Midbrain (tissue), 1 donor: Measurements from ENCODE around the gene DOP1A.
A peak's percentile ranks its signal among the peaks of the same experiment; 100 is the strongest.

Experiments
- DNase-seq: peaks from one replicate; lab custom pipeline; 2025; lab: John Stamatoyannopoulos, UW

The DOP1A gene

DNA sequence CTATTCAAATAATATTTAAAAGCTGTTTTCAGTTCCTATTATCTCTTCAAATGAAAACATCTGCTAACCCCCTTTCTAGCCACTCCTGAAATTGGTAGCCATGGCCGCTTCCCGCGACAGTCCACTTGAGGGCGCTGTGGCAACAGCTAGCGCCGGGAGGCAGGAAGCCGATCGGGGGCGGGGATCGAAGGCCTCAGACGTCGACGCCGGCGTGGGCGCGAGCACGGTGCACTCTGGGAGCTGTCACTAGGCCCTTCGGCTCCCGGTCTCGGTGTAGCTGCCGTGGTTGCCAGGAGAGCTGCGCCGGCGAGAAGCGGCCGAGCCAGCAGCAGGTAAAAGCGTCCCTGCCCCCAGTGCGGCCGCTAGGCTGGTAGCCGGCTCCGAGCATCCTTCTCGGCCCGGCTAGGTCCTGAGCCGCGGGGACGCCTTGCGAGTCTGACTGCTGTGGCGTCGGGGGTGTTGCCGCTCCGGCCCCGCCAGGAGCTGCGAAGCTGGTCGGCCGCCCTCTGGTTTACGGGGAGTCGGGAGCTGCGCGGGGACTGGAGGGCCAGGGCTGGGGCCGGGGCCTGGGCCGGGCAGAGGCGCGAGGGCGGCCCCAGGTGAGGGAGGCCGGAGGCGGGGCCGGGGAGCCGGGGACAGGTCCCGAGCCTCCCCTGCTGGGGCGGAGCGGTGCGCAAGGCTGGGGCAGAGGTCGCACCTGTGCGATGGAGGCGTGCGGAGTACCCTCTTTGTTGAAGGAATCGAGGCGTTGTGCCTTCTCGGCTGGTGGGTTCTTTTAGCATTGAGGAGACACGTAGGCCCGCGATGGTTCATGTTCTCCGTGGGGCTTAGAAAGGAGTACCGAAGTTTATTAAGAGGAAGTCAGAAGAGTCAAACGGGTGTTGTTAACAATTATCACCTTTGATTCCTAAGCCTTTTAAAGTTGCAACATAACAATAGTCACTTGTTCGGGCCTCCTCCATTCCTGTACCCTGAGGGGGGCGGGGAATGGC lies at the start of gene DOP1A:
TSS of gene DOP1A (plus strand) at position 224 of the 992 bp plus-strand sequence. CDS start 29,307 bp downstream, outside the sequence.
- peak; percentile 95 for DNase-seq

DNA sequence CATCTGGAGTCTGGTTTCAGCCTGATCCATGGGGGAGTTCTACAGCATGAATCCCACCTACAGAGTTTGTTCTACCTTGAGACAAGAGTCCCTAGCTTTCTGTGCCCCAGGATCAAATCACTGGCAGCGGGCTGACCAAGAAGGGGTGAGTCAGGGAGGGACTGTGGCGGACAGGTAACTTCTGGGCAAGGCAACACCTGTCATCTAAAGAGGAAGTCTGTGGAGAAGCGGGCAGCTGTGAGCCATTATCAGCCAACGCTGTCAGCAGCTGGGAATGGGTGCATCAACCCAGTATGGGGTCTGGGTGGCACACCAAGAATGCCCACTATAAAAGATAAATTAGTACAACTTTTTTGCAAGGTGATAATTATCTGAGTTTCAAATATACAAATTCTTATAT lies 47.7 kb upstream of the DOP1A start:
- no peak for DNase-seq

- no peak for DNase-seq
Observed at GRCh38 chr6:83031689-83032088, 35.8 kb upstream of the DOP1A start.

DNA sequence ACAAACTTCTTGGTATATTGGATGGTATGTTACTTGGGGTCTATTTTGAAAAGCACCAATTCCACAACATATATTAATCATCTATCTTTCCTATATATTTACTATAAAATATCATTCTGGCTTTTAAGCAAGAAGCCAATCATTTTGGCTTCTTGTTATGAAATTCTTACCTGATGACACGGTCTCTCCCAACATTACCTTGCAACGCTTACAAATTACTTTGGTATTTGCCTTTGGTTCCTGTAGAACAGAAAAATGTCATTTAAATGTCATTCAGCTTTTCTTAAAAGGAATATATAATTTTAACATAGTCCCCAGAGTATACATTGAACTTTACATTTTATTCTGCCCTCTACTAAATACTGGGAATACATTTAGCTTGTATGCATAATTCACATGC lies 29.2 kb upstream of the DOP1A start:
- no peak for DNase-seq

DNA sequence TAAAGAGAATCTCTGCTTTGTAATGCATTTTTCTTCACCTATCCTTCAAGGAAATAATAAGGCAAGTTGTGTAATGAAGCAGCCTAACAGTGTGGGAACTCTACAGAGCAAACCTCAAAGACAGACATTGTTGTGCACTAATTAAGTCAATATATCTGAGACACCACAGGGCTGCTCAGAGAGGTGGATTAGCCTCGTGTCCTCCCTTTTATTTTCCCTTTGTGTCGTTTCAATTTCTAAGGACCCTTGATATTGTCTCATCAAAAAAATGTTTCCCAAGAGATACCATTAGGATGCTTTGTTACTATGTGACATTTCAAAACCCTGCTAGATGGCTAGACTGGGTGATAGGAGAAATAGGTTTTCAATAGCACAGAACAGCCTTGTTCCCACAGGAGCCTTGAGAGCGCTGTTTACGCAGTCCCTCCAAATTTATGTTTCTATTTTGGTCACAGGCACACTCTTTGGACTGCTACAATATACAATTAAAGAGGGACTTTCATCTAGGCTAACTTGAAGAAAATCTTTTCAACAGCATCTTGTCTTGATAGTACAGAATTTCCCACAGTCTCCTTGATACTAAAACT lies 24.9 kb upstream of the DOP1A start:
- DNase-seq = no peak

GRCh38 chr6:83044091-83044768 lies 23.2 kb upstream of the DOP1A start:
- no peak for DNase-seq

GRCh38 chr6:83047065-83047754 lies 20.3 kb upstream of the DOP1A start:
- no peak for DNase-seq

DNA sequence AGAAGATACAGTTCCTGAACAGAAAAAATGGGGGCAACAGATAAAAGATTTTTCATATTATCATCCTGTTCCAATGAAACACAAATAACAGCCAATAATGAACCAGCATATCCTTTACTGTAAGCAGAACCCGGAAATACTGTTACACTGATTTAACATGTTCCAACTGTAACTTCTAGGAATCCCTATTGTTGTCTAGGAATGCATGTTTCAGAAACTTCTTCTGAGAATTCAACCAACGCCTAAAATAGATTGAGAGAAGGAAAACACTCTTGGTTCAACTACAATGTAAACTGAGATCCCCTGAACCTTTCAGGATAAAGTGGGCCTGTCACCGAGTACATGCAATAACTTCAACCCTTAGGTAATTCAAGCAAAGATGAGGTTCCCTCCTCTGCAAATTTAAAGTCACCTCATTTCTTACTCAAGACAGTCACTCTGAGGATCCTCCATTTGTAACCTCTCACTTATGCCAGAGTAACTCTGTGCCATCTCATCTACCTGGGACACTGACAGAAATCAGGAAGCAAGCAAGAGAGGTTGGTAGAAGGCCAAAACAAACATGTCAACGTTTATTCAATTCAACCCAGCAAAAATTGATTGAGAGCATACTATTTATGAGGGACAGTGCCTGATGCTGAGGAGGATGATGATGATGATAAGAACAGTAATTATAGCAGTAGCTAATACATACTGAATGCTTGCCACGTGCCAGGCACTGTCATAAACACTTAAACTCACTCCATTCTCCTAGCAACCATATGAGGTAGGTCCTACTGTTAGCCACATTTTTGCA lies 15.9 kb upstream of the DOP1A start:
- no peak for DNase-seq

GRCh38 chr6:83053678-83054077 lies 13.8 kb upstream of the DOP1A start:
- DNase-seq = no peak

DNA sequence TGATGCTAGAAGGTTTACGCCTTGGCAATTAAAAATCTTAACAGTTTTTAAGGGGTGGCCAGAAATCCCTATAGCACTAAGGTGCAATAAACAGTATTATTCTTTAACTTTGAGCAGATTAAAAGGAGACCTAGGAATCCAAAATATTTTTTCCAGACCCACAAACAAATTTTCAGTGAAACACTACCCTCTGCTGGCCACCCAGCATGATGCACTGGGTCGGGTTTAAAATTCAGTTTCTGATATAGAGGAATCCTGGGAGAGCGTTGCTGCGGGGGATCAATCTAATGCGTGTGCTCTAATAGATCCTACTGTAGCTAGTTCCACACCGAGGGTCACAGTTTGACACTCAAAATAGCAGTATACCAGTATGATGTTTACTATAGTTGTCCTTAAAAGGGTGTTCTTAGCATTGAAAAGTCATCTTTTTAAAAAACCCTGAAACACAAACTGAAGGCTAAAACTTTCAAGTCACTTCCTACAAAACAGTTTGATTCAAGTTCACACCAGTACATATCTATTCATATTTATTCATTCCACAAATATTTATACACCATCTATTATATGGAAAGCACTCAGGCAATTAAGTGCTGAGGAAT lies 12.0 kb upstream of the DOP1A start:
- DNase-seq = peak; percentile 67

- DNase-seq = peak; percentile 48
Observed at GRCh38 chr6:83057705-83058321, 9.7 kb upstream of the DOP1A start.

- no peak for DNase-seq
Observed at GRCh38 chr6:83061190-83061589, 6.3 kb upstream of the DOP1A start.

- no peak for DNase-seq
Observed at GRCh38 chr6:83062225-83062624, 5.2 kb upstream of the DOP1A start.

DNA sequence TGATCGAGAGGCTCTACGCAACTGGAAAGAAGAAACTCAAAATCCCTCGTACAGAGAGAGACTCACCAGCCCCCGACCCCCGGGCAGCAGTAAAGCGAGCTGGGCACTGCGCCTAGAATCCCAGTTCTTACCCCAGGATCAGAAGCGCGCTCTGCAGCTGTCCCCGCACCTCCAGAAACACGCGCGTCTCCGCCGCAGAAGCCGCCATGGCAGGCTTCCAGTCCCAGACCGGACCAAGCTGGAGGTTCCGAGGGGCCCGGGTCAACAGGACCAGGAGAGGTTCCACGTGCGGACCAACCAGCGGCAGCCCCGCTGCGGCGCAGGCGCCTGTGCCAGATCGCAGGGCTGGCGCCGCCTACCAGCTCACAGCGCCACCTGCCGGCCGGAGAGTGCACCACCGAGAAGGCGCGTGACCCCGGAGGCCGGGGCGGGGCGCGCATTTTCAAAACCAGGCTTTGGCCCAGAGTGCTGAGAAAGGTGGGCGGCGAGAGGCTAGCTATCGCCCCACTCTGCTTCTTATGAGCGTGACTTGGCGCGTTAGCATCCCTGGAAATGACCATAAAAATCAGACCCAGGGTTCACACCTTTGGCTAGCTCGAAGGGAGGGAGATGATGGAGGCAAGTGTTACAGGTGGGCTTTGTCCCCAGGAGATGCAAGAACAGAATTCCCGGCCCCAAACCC lies 1.8 kb upstream of the DOP1A start, which contains the start of gene UBE3D:
TSS of gene UBE3D (minus strand) at position 331 of the 682 bp plus-strand sequence. CDS start at position 208, 123 bp downstream.
- peak; percentile 87 for DNase-seq

- DNase-seq = no peak
Observed at GRCh38 chr6:83068616-83069015, 1.1 kb downstream of the DOP1A start.

GRCh38 chr6:83069633-83070032 lies 2.2 kb downstream of the DOP1A start:
- DNase-seq = no peak

- peak; percentile 22 for DNase-seq
Observed at GRCh38 chr6:83071023-83071422, 3.6 kb downstream of the DOP1A start.

DNA sequence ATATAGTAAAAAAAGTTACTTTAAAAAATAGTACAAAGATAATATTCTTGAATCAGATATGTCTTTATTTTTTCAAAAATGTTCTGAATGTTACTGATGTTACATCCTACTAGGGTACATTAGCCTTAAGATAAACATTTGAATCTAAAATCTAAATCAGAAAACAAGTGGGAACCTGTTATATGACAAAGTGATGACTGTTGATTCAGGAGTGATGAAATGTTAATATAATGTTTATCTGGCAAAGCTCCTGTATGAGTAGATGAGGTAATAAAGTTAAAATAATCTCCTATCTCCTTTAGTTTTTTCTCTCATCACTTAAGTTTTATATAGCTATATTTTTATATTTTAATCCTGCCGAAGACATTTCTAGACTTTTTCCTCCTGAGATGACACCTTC lies 4.2 kb downstream of the DOP1A start:
- DNase-seq = no peak

- no peak for DNase-seq
Observed at GRCh38 chr6:83072726-83073125, 5.3 kb downstream of the DOP1A start.

DNA sequence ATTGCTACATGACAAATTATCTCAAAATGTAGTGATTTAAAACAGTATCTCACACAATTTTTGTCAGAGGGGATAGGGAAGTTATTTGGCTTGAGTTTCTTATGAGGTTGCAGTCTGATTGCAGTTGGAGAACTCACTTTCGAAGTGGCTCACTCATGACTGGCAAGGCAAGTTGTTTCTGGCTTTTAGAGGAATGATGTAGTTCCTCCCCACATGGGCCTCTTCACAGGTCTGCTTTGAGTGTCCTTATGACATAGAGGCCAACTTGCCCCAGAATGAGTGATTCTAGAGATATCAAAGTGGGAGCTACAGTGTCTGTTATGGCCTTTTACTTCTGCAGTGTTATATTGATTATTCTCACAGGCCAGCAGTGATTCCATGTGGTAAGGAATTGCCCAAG lies 6.1 kb downstream of the DOP1A start:
- DNase-seq = no peak
